Neural cell (in vitro differentiated cells): ENCODE measurements around the gene SNRPE. TPM values are rescaled to one million over a fixed set of nuclear protein-coding genes. Genes with fewer than 3 reads are reported as not detected.

Experiments used
- H2AFZ ChIP-seq: fragments of 200-600, 300-800 bp; sonication (generic), shearing (Covaris generic); 2 replicates; pipeline ENCODE4 v1.6.0; 2014; ENCODE audit warnings: low read depth, mild to moderate bottlenecking, antibody characterized with exemption, low read length, moderate library complexity
- H3F3A ChIP-seq: fragments of 200-600 bp; shearing (Covaris generic); 2 replicates; pipeline ENCODE4 v1.6.1; 2016; ENCODE audit warnings: mild to moderate bottlenecking, moderate library complexity, mixed read lengths, antibody characterized with exemption, low read length; ENCODE audit not compliant: insufficient read depth, poor library complexity, severe bottlenecking
- H3K27ac ChIP-seq: fragments of 200-600, 300-800 bp; sonication (generic), shearing (Covaris generic); 2 replicates; pipeline ENCODE4 v1.5.1; 2014; ENCODE audit warnings: mild to moderate bottlenecking, low read length, moderate library complexity
- H3K27me3 ChIP-seq: fragments of 300-800, 200-600 bp; sonication (generic), shearing (Covaris generic); 2 replicates; pipeline ENCODE4 v1.6.0; 2014; ENCODE audit warnings: mild to moderate bottlenecking, low read depth, low read length, moderate library complexity; ENCODE audit not compliant: insufficient read depth
- H3K36me3 ChIP-seq: fragments of 300-800, 200-600 bp; sonication (generic), shearing (Covaris generic); 2 replicates; pipeline ENCODE4 v1.5.1; 2014; ENCODE audit warnings: mild to moderate bottlenecking, antibody characterized with exemption, low read length, moderate library complexity; ENCODE audit not compliant: insufficient read depth
- H3K4me2 ChIP-seq: fragments of 300-800, 200-600 bp; sonication (generic), shearing (Covaris generic); 2 replicates; pipeline ENCODE4 v1.6.0; 2014; ENCODE audit warnings: mild to moderate bottlenecking, low read length
- H3K4me3 ChIP-seq: fragments of 300-800, 200-600 bp; sonication (generic), shearing (Covaris generic); 2 replicates; pipeline ENCODE4 v1.5.1; 2014; ENCODE audit warnings: mild to moderate bottlenecking, low read length, moderate library complexity
- H3K79me2 ChIP-seq: fragments of 200-600 bp; shearing (Covaris generic); replicated peaks from 2 replicates; pipeline ENCODE4 v1.6.0; 2014; ENCODE audit warnings: mild to moderate bottlenecking, low read length, moderate library complexity; ENCODE audit not compliant: insufficient read depth
- H3K9ac ChIP-seq: fragments of 300-800, 200-600 bp; sonication (generic), shearing (Covaris generic); 2 replicates; pipeline ENCODE4 v1.6.1; 2016; ENCODE audit warnings: mild to moderate bottlenecking, low read length, mixed read lengths
- H3K9me2 ChIP-seq: fragments of 200-600 bp; shearing (Covaris generic); 2 replicates; pipeline ENCODE4 v1.6.1; 2016; ENCODE audit warnings: mild to moderate bottlenecking, low read length, mixed read lengths; ENCODE audit not compliant: insufficient read depth
- H3K9me3 ChIP-seq: fragments of 200-600, 300-800 bp; sonication (generic), shearing (Covaris generic); 2 replicates; pipeline ENCODE4 v1.6.1; 2016; ENCODE audit warnings: mild to moderate bottlenecking, mixed run types, low read length, moderate library complexity, mixed read lengths
- H4K20me1 ChIP-seq: fragments of 200-600 bp; shearing (Covaris generic); 2 replicates; pipeline ENCODE4 v1.6.1; 2016; ENCODE audit warnings: mild to moderate bottlenecking, mixed run types; ENCODE audit not compliant: insufficient read depth
- CTCF ChIP-seq: fragments of 450-650 bp; IDR thresholded peaks from 2 replicates; pipeline ENCODE4 v1.5.1; 2014; ENCODE audit warnings: antibody characterized with exemption, mild to moderate bottlenecking, moderate library complexity; ENCODE audit not compliant: poor library complexity, severe bottlenecking
- EP300 ChIP-seq: fragments of 450-650 bp; conservative IDR thresholded peaks from 2 replicates; pipeline ENCODE4 v1.6.1; 2014; ENCODE audit warnings: antibody characterized with exemption, mild to moderate bottlenecking, moderate library complexity; ENCODE audit not compliant: poor library complexity, severe bottlenecking
- EZH2 ChIP-seq: fragments of 200-600, 300-800 bp; shearing (Covaris generic), sonication (generic); IDR thresholded peaks from 2 replicates; pipeline ENCODE4 v1.6.1; 2014; ENCODE audit warnings: antibody characterized with exemption, low read length, borderline replicate concordance, mild to moderate bottlenecking; ENCODE audit not compliant: insufficient read depth, poor library complexity, severe bottlenecking
- MXI1 ChIP-seq: fragments of 450-650 bp; conservative IDR thresholded peaks from 2 replicates; pipeline ENCODE4 v1.6.1; 2014; ENCODE audit warnings: antibody characterized with exemption, mild to moderate bottlenecking; ENCODE audit not compliant: poor library complexity, severe bottlenecking
- POLR2AphosphoS5 ChIP-seq: IDR thresholded peaks from 2 replicates; pipeline ENCODE4 v1.6.1; 2012
- RAD21 ChIP-seq: fragments of 450-650 bp; conservative IDR thresholded peaks from 2 replicates; pipeline ENCODE4 v1.6.1; 2014; ENCODE audit warnings: antibody characterized with exemption, mild to moderate bottlenecking, moderate library complexity
- REST ChIP-seq: IDR thresholded peaks from 2 replicates; pipeline ENCODE4 v1.6.1; 2012; ENCODE audit warnings: borderline replicate concordance
- SMC3 ChIP-seq: fragments of 450-650 bp; conservative IDR thresholded peaks from 2 replicates; pipeline ENCODE4 v1.6.1; 2014; ENCODE audit warnings: antibody characterized with exemption, mild to moderate bottlenecking, moderate library complexity; ENCODE audit not compliant: poor library complexity
- TAF1 ChIP-seq: IDR thresholded peaks from 2 replicates; pipeline ENCODE4 v1.6.1; 2012; ENCODE audit warnings: low read depth
- polyA plus RNA-seq: library from polyadenylated mRNA; depleted of rRNA; stranded (reverse); fragments of >200 nt; gene quantifications from 2 replicates; pipeline ENCODE4 v1.2.3, GENCODE V29; 2014

SNRPE gene
- polyA plus RNA-seq, 1 donor from 2014 or later = 373 TPM

- Histone ChIP-seq H3K4me2 (no peak overlapping the region), H3K9ac (no peak overlapping the region), H3K27me3 (no peaks in the 10 kb centered on the region), H3F3A (no peaks in the 10 kb centered on the region), H2AFZ (no peak overlapping the region), H3K9me2 (no peaks in the 10 kb centered on the region), H3K36me3 (no peaks in the 10 kb centered on the region), H3K79me2 (no peaks in the 10 kb centered on the region), H3K4me3 (no peak overlapping the region), H4K20me1 (no peaks in the 10 kb centered on the region), H3K9me3 (no peaks in the 10 kb centered on the region), H3K27ac (no peak overlapping the region)
- TF ChIP-seq RAD21 (no peak), EP300 (no peak), POLR2AphosphoS5 (no peak), TAF1 (no peak), CTCF (no peak), MXI1 (no peak), REST (no peak), EZH2 (no peak), SMC3 (no peak)
These were observed 27.4 kb downstream of the SNRPE start for GRCh38 chr1:203888807-203889251.

- Histone ChIP-seq H3K4me2 (no peak overlapping the region), H3K36me3 (no peaks in the 10 kb centered on the region), H3K27me3 (no peaks in the 10 kb centered on the region), H3K9me3 (no peaks in the 10 kb centered on the region), H2AFZ (no peak overlapping the region), H4K20me1 (no peaks in the 10 kb centered on the region), H3K79me2 (no peaks in the 10 kb centered on the region), H3K9me2 (no peaks in the 10 kb centered on the region), H3K4me3 (no peak overlapping the region), H3K27ac (no peak overlapping the region), H3F3A (no peaks in the 10 kb centered on the region), H3K9ac (no peak overlapping the region)
- TF ChIP-seq MXI1 = no peak
- TF ChIP-seq TAF1 = no peak
- no peak for TF ChIP-seq EZH2
- no peak for TF ChIP-seq POLR2AphosphoS5
- no peak for TF ChIP-seq EP300
These were observed 30.6 kb downstream of the SNRPE start for GRCh38 chr1:203891950-203892349.
